ENCODE results near the gene TSFM. TPM values are rescaled to one million over a fixed set of nuclear protein-coding genes. Genes with fewer than 3 reads are reported as not detected.

The TSFM gene
- total and polyA plus RNA-seq, 9 of the 15 experiments (the other 6 are each of a cell fraction or from before 2014, with no cell fraction given) = 44.6 to 198 (median 60.2) TPM

- TF ChIP-seq, protein P1, sequence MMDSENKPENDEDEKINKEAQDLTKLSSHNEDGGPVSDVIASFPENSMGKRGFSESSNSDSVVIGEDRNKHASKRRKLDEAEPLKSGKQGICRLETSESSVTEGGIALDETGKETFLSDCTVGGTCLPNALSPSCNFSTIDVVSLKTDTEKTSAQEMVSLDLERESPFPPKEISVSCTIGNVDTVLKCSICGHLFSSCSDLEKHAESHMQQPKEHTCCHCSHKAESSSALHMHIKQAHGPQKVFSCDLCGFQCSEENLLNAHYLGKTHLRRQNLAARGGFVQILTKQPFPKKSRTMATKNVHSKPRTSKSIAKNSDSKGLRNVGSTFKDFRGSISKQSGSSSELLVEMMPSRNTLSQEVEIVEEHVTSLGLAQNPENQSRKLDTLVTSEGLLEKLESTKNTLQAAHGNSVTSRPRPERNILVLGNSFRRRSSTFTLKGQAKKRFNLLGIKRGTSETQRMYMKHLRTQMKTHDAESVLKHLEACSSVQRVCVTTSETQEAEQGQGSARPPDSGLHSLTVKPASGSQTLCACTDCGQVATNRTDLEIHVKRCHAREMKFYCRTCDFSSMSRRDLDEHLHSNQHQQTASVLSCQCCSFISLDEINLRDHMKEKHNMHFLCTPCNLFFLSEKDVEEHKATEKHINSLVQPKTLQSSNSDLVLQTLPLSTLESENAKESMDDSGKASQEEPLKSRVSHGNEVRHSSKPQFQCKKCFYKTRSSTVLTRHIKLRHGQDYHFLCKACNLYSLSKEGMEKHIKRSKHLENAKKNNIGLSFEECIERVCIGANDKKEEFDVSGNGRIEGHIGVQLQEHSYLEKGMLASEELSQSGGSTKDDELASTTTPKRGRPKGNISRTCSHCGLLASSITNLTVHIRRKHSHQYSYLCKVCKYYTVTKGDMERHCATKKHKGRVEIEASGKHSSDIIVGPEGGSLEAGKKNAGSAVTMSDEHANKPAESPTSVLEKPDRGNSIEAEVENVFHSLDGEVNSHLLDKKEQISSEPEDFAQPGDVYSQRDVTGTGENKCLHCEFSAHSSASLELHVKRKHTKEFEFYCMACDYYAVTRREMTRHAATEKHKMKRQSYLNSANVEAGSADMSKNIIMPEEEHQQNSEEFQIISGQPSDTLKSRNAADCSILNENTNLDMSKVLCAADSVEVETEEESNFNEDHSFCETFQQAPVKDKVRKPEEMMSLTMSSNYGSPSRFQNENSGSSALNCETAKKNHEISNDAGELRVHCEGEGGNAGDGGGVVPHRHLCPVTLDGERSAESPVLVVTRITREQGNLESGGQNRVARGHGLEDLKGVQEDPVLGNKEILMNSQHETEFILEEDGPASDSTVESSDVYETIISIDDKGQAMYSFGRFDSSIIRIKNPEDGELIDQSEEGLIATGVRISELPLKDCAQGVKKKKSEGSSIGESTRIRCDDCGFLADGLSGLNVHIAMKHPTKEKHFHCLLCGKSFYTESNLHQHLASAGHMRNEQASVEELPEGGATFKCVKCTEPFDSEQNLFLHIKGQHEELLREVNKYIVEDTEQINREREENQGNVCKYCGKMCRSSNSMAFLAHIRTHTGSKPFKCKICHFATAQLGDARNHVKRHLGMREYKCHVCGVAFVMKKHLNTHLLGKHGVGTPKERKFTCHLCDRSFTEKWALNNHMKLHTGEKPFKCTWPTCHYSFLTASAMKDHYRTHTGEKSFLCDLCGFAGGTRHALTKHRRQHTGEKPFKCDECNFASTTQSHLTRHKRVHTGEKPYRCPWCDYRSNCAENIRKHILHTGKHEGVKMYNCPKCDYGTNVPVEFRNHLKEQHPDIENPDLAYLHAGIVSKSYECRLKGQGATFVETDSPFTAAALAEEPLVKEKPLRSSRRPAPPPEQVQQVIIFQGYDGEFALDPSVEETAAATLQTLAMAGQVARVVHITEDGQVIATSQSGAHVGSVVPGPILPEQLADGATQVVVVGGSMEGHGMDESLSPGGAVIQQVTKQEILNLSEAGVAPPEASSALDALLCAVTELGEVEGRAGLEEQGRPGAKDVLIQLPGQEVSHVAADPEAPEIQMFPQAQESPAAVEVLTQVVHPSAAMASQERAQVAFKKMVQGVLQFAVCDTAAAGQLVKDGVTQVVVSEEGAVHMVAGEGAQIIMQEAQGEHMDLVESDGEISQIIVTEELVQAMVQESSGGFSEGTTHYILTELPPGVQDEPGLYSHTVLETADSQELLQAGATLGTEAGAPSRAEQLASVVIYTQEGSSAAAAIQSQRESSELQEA (IDR thresholded peaks at IDR 0.05; ENCODE audit: low read depth) = no peak
- TF ChIP-seq KHSRP (IDR thresholded peaks at IDR 0.05) (peak; percentile 93), THAP12 (CRISPR knock-in tag; IDR thresholded peaks at IDR 0.05) (no peak), JUN (IDR thresholded peaks at IDR 0.05; ENCODE audit: borderline replicate concordance, low read depth, low read length) (peak; percentile 78), JUN (CRISPR knock-in tag; IDR thresholded peaks at IDR 0.05; ENCODE audit: borderline replicate concordance) (no peak; the same call in 1 of the 2 replicates), CEBPB (tag; IDR thresholded peaks at IDR 0.05) (peak; percentile 98), ZNF316 (IDR thresholded peaks at IDR 0.05) (no peak), NRF1 (conservative IDR thresholded peaks at IDR 0.05 in 1 of 2, IDR thresholded peaks at IDR 0.05 in 1 of 2) (no peak), RBM22 (IDR thresholded peaks at IDR 0.05; ENCODE audit: low read depth, low read length, poor library complexity, severe bottlenecking) (peak; percentile 49), SP1 (CRISPR knock-in tag; IDR thresholded peaks at IDR 0.05) (peak; percentile 90), CREB3L1 (IDR thresholded peaks at IDR 0.05; ENCODE audit: borderline replicate concordance, low read depth) (peak; percentile 47; the same call in 1 of the 2 replicates), PHF8 (IDR thresholded peaks at IDR 0.05; ENCODE audit: borderline replicate concordance, low read length) (peak; percentile 60; the same call in 1 of the 2 replicates), ARID2 (IDR thresholded peaks at IDR 0.05) (no peak), NFIC (IDR thresholded peaks at IDR 0.05) (no peak)
- TF ChIP-seq, protein P2, sequence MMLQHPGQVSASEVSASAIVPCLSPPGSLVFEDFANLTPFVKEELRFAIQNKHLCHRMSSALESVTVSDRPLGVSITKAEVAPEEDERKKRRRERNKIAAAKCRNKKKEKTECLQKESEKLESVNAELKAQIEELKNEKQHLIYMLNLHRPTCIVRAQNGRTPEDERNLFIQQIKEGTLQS (IDR thresholded peaks at IDR 0.05) = no peak; the same call in 1 of the 2 replicates
- TF ChIP-seq, protein P2 (CRISPR knock-in tag; conservative IDR thresholded peaks at IDR 0.05) = no peak; the same call in 1 of the 2 replicates
Observed at GRCh38 chr12:57744194-57744776, 38.3 kb upstream of the TSFM start (continued).

Data from K562 (cell line).